UCSD-AML1 (cell line): ENCODE results near the gene GOLGA6B.
"Not testable (repeated sequence)": the region's sequence is repeated elsewhere in the genome, so short reads cannot be mapped to it uniquely, and the experiment has no call there.

Source experiments
- DNase-seq: peaks from one replicate; lab custom pipeline; 2025; ENCODE audit not compliant: unreplicated experiment; lab: John Stamatoyannopoulos, UW

The GOLGA6B gene

GRCh38 chr15:72654397-72654796 lies at the start of gene GOLGA6B:
TSS of gene GOLGA6B (plus strand) at chr15:72654697. CDS start at chr15:72654738, 41 bp downstream.
- DNase-seq: not testable (repeated sequence)

- DNase-seq: no peak
These were observed 49.7 kb upstream of the GOLGA6B start for GRCh38 chr15:72604794-72605193.

GRCh38 chr15:72608084-72608483 lies 46.4 kb upstream of the GOLGA6B start:
- not testable (repeated sequence) for DNase-seq

- DNase-seq: no peak
These were observed 44.6 kb upstream of the GOLGA6B start for GRCh38 chr15:72609862-72610261.

- DNase-seq: not testable (repeated sequence)
These were observed 42.2 kb upstream of the GOLGA6B start for GRCh38 chr15:72612324-72612723.

GRCh38 chr15:72614810-72615532 lies 39.5 kb upstream of the GOLGA6B start:
- no peak for DNase-seq

- DNase-seq: not testable (repeated sequence)
These were observed 38.8 kb upstream of the GOLGA6B start for GRCh38 chr15:72615533-72616233.

- no peak for DNase-seq
These were observed 37.8 kb upstream of the GOLGA6B start for GRCh38 chr15:72616491-72617210.

- DNase-seq: not testable (repeated sequence)
These were observed 30.6 kb upstream of the GOLGA6B start for GRCh38 chr15:72623854-72624253.

- DNase-seq: not testable (repeated sequence)
These were observed 28.3 kb upstream of the GOLGA6B start for GRCh38 chr15:72626153-72626552.

GRCh38 chr15:72628249-72629067 lies 26.0 kb upstream of the GOLGA6B start:
- not testable (repeated sequence) for DNase-seq

- DNase-seq: not testable (repeated sequence)
These were observed 25.4 kb upstream of the GOLGA6B start for GRCh38 chr15:72629068-72629570.

GRCh38 chr15:72636519-72637282 lies 17.8 kb upstream of the GOLGA6B start:
- not testable (repeated sequence) for DNase-seq

- not testable (repeated sequence) for DNase-seq
These were observed 14.6 kb upstream of the GOLGA6B start for GRCh38 chr15:72639759-72640483.

GRCh38 chr15:72642271-72642670 lies 12.2 kb upstream of the GOLGA6B start:
- not testable (repeated sequence) for DNase-seq

- not testable (repeated sequence) for DNase-seq
These were observed 5.8 kb upstream of the GOLGA6B start for GRCh38 chr15:72648631-72649253.

GRCh38 chr15:72656014-72656413 lies 1.5 kb downstream of the GOLGA6B start:
- DNase-seq: not testable (repeated sequence)

GRCh38 chr15:72661081-72661480 lies 6.6 kb downstream of the GOLGA6B start:
- not testable (repeated sequence) for DNase-seq

GRCh38 chr15:72663931-72664330 lies 9.4 kb downstream of the GOLGA6B start:
- DNase-seq: not testable (repeated sequence)
